GM18519 (cell line): Measurements from ENCODE around the gene IL22RA2.

Experiments used
- ATAC-seq: cut with Tn5 transposase; IDR thresholded peaks from one replicate; pipeline ENCODE4 v1.9.1; 2021; ENCODE audit warnings: mild to moderate bottlenecking, moderate library complexity; ENCODE audit not compliant: unreplicated experiment, low FRiP score

IL22RA2 gene

DNA sequence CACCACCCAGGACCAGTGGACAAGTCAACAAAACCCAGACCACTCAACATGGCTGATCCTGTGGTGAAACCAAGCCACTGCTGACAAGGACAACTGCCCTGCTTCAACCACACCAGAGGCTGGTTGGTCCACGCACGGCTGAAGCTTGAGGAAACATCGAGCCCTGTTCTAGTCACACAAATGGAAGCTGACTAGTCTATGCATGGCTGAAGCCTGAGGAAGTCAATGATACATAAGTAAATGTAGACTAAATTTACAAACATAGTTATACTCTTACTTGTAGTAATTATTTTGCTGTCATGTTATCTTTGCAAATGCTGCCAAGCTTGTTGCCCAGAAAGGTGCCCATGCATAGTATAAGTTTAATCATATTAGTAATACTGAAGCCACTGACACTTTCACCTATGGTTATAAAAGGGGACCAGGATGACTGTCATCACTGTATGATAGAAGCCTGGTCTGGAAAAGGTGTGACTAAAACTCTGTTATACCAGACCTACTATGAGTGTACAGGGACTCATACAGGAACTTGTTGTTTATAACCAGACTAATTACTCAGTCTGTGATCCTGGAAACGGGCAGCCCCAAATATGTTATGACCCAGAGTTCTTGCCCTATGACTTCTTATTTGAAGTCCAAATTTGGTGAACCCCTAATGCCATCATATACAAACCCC, 5.6 kb downstream of the IL22RA2 start:
- ATAC-seq: no peak

DNA sequence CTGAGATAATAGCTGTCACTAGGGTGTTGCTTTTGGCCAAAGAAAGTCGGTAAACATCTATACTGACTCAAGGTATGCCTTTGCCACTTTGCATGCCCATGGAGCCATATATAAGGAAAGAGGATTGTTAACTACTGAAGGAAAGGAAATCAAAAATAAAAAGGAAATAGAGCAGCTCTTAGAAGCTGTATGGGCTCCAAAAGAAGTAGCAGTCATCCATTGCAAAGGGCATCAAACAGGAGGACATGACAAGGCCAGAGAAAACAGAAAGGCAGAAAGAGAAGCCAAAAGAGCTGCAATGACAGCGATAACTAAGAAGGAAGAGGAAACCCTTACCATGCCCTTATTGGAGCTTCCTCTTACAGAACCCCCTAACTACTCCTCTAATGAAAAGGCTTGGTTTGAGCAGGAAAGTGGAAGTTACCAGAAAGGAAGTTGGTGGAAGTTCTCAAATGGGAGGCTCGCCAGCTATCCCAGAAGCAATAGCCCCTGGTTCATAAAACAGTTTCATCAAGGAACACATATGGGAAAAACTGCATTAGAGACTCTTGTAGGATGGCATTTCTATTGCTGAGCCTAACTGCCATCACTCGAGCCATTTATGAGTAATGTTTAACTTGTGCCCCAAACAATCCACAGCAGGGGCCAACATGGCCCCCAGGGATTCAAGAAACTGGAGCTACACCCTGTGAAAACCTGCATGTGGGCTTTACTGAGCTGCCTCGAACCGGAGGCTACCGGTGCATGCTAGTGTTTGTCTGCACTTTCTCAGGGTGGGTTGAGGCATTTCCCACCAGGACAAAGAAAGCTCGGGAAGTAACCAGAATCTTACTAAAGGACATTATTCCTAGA, 7.0 kb downstream of the IL22RA2 start:
- ATAC-seq: no peak

DNA sequence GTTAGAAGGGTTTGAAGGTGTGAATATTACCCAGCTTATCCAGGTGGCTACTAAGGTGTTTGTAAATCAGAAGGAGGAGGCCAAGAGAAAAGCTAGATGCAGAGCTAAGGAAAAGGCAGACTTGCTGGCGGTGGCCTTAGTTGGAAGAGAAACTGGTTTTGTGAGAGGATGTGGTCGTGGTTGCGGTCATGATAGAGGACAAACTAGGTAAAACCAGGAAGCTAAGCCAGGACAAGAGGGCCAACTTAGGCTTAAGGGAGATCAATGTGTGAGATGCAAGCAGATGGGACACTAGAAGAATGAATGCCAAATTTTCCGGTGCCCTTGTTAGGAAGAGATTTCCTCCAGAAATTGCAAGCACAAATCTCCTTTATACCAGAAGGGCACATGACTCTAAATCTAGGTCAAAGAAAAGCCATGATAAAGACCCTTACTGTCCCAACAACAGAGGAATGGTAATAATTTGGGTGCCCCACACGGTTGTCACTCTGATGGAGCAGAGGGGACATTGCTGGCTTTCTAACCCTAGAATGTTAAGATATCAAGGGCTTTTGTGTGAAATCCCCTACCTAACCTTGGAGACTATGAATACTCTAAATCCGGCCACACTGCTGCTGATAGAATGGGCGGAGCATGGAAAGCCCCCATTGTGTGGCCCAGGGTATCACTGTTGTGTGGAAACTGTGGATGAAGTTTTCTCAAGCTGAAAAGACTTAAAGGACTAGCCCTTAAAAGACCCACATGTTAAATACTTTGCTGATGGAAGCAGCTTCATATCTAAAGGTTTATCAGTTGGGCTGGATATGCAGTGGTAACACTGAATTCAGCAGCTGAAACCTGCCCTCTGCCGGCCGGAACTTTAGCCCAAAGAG, 7.8 kb downstream of the IL22RA2 start:
- ATAC-seq: peak; percentile 32

DNA sequence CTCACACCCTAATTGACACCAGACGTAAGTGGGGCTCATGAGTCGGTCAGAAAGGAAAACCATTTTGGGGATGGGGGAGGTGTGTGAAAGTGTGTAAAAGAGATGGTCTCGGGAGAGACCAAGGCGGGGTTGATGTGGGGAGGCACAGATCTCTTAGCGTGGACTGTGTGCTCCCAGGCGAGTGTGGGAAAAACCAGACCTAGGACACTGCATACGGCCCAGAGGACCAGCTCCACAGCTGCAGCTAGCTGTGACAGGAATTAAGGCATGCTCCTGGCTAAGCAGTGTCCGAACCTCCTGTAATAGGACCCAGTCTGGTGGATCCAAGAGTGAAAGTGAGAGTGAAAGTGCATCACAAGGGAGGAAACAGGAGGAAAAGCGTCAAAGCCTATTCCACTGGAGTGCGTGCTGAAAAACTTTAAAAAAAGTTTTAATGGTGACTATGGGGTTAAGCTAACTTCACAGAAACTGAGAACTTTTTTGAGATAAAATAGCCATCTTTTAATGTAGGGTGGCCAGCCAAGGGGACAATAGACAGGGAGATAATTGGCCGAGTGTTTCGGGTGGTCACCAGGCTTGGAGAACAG, 9.6 kb downstream of the IL22RA2 start:
- no peak for ATAC-seq

DNA sequence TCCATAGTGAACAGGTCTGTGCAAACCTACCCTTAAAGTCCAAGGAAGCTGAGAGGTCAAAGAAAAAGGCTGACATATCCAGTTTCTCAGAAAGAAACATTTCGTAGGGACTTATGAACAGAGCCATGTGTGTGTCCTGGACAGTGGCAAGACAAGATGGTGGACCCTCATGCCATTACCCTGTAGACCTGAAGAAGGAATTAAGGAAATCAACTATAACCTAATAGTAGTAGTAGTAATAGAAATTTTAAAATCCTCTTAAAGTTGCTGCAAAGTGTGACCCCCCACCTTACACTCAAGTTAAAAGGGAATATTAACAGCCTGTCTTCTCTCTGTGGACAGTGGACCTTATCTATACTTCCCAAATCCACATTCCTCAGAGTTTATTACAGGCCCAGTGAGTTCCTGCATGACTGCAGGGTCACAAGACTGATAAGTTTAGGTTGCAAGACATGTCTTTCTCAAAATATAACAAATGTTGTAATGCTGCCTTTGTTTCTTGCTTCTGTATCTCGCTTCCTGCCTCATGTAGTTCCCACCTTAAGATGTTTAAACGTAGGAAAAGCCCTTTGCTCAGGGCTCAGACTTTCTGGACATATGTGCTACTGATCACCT, 10.6 kb downstream of the IL22RA2 start:
- no peak for ATAC-seq

DNA sequence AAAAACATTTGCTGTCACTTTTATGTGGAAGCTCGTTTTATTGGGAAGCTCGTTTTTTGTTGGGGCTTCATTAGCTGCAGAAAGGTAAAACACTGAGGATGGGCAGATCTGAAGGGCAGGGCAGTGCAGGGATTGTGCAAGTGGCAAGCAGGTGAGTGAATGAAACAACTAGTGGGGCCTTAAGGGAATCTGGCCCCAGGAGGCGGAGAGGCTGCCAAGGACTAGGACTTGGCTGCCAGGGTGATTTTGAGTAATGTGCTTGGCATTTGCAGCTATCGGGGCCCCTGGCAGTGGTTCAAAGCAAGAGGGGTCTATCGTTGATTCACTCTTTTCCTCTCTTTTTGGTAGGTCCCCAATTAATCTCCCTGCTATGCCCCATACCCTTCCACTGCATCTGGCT, 11.5 kb downstream of the IL22RA2 start:
- ATAC-seq: no peak

DNA sequence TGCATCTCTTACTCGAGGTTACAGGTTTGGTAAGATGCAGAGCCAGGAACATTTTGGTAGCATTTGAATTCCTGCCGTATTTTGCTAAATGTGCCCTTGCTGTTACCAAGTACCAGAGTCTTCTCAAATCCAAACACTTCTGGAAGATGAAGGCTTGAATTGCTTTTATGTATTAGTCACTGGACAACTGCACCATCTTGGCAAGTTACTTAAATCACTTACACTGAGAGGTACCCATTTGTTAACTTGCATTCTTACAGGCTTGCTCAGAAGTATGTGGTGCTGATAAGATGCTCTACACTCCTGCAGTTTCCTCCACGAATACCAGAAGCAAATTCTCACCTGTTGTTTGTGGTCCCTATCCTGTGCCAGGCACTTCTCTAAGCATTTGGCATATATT, 12.7 kb downstream of the IL22RA2 start:
- no peak for ATAC-seq

DNA sequence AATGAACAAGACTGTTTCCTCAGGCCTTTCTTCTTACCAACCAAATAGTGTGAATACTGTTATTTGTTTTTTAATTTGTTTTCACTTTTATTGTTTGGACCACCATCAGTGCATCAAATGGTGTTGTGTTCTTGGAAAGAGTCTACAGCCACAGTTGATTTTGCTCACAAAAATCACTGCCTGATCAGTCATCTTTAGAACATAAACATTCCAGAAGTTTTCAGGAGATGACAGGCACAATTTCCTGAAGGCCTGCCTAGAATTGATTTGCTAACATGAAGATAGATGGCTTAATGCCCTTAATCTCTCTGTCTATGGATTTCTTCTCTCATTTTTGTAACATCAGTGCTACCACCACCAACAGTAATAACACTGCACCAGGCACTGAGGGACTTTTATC, 13.5 kb downstream of the IL22RA2 start:
- ATAC-seq: no peak

DNA sequence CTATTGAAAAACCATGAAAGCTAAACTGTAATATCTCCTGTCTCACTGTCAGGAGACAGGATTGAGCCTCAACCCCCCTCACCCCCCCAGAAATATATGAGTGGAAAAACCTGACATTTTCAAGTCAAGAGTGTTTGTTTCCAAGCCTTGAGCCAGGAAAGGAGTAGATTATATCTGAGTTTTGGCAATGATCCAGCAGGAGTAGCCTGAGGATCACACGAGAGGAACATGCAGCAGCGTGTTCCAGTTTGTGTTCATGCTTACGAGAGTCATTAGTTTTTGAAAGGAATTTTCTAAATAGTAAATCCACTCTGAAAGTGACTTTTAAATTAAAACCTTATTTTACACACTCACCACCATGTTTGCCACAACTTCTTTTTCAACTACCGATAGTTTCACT, 15.8 kb downstream of the IL22RA2 start:
- ATAC-seq: no peak

DNA sequence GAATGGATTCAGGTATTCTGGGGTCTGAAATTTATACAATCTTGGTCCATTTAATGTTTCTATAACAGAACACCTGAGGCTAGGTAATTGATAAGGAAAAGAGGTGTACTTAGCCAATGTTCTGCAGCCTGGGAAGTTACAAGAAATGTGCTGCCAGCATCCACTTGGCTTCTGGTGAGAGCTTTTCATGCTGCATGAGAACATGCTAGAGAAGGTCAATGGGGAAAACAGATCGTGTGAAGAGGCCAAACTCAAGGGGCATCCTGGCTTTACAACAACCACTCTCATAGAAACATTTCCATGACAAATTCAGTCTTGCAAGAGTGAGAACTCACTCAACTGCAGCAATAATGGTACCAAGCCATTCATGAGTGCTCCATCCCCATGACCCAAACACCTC, 16.8 kb downstream of the IL22RA2 start:
- ATAC-seq: no peak

DNA sequence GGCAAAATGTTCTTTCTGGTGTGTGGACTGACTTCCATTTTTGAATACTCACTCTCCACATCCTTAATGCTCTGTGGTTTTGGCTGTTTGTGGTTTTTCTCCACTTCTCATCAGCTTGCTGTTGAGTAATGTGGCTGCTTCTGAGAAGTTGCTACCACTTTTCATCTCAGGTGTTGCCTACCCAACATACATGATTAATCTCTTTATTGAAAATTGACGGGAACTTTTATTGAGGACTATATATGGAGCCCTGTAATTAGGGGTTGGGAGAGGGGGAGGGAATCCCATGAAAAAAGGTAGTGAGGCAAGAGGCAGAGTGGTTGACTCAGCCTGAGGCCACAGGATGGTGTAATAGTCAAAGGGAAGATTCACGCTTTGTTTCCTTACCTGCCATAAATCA, 17.6 kb downstream of the IL22RA2 start:
- ATAC-seq: no peak

DNA sequence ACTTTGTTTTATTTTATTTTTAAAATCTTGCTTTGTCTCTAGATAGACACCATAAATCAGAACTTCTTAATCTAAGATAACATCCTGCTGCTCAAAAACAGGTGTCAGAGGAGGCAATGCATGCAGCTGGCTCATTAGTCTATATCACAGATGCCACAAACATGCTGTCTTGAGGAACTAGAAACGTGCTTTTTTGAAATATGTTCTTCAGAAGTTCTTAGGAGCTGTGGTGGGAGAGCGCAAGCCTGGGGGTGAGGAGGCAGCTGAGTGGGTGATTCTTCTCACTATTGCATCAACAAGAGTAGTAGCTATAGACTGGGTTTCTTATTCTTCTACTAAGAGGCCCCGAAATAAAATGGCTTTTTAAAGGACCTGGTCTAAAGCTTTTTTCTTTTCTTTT, 23.4 kb downstream of the IL22RA2 start:
- no peak for ATAC-seq

DNA sequence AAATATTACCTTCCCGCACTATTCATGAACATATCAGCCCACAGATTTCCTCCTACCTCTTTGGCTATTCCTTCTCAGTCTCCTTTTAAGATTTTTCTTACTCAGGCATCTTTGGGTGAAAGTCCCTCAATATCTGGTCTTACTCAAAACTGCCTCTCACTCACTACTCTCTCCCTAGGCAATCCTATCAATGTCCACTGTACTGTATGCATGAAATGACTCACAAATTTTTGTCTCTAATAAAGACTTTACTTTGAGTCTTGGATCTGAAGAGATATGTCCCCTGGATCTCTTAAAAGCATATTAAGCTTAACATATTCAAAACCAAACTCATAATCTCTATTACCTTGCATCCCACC, 24.4 kb downstream of the IL22RA2 start:
- ATAC-seq: no peak

DNA sequence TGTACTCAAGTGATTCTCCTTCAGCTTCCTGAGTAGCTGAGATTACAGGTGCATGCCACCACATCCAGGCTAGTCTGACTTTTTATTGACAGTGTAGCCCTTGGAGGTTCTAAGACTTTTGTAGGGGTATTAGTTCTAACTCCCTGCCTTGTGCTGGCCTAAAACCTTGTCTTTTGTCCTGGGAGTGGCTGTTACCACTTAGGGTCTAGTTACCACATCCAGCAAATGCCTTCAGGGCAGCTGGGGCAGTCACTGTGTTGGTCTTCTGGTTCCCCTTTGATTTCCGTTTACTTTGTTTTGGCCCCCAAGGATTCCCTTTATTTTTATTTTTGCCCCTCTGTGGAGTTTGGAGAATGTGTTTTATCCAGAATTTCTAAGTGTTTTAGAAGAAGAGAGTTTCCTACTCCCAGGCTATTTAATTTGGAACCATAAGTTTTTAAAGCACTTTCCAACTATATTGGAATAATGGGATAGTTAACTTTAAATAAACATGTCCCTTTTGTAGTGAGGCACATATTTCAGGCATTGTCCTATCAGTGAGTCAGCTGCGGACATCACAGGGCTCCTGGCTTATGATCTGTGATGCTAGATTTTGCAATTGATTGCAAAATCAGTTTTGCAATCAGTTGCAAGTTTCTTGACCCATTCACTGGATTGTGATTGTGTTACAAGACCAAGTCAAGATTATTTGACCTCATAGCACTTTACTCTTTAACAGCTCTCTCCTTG, 25.0 kb downstream of the IL22RA2 start:
- ATAC-seq: no peak

DNA sequence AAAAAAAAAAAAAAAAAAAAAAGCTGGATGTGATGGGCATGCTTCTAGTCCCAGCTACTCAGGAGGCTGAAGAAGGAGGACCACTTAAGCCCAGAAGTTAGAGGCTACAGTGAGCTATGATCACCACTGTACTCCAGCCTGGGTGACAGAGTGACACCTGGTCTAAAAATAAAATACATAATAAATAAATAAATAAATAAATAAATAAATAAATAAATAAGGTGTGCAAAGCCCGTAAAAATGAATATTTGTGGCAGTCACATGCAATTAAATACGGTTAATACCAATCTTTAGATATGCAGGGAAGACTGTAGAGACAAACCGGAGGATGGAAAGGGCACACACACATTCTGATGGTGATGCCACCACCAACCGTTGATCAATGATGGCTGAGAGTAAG, 26.2 kb downstream of the IL22RA2 start:
- ATAC-seq: no peak

DNA sequence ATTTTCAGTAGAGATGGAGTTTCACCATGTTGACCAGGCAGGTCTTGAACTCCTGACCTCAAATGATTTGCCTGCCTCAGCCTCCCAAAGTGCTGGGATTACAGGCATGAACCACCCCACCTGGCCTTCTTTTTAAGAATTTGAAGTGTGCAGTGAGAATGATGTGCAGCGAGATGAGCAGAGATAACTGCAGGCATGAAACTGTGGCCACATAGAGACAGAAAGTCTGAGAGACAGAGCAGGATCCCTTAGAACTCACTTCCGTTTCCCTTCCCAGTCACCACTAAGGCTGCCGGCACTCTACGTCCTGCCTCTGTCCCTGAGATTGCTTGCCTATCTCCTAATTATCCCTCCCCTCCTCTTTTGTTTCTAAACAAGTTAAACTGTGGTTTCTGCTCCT, 27.2 kb downstream of the IL22RA2 start:
- ATAC-seq: no peak

DNA sequence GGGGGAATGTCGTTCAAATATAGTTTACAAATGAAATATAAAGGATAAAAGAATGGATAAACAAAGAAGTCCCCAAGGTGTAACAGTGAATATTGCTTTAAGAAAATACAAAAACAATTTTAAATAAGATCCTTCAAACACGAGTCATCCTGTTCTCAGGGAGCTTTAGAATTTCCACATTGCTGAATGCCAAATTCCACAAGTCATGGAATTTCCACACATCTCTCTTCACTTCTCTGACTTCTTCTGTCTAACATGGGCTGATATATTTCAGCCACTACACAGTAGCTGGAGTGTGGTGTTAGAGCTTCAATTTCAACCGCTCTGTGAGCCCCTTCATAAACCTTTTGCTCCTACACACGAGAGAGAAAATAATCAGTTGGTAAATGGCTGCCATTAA, 28.0 kb downstream of the IL22RA2 start:
- no peak for ATAC-seq

DNA sequence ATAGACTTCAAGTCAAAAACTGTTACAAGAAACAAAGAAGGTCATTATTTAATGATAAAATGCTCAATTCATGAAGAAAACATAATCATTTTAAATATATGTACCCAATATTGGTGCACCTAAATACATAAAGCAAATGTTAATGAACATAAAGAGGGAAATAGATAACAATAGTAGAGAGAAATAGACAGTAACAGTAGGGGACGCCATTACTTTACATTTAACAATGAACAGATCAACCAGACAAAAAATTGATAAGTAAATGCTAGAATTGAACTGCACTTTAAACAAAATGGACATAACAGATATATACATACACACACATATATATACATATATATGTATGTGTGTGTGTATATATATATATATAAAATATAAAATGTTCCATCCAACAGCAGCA, 37.4 kb downstream of the IL22RA2 start:
- no peak for ATAC-seq

DNA sequence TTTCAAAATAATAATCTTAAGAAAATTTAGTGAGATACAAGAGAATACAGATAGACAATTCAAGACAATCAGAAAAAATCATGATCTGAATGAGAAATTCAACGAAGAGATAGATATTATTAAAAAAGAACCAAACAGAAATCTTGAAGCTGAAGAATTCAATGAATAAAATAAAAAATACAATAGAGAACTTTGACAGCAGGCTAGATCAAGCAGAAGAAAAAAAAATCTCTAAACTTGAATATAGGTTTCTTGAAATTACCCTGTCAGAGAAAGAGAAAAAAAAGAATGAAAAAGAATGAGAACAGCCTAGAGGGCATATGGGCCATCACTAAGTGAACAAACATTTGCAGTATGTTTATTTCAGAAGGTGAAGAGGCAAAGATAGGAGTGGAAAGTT, 39.0 kb downstream of the IL22RA2 start:
- no peak for ATAC-seq

DNA sequence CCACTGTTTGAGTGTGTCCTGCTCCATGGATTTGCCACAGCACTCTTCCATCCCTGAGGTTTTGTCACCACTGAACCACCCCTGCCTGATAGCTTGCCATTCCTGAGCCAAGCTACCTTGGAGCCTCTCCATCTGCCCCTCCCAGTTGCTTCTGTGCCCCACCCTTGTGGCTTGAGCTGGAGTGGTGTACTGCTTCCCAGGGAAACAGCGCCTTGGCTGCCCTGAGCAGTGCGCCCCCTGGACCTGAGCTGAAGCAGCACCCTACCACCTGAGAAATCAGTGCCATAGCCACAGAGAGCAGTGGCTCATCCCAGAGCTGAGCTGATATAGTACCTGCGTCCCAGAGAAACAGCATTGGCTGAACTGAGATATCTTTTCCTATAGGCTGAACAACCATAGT, 40.3 kb downstream of the IL22RA2 start:
- ATAC-seq: no peak
